Vagina (tissue), 2 donors: Measurements from ENCODE around the gene CD300LD. TPM values are rescaled to one million over a fixed set of nuclear protein-coding genes. Genes with fewer than 3 reads are reported as not detected.

Experiments
- DNase-seq, 2 donors: peaks; one replicate each; pipeline ENCODE4 v3.0.0-alpha.2; 2017; ENCODE audit errors: extremely low spot score in 2 of 2
- H3K27ac ChIP-seq: fragments of 200-600 bp; sonication (generic); one replicate; pipeline ENCODE4 v1.5.1; 2019
- H3K27me3 ChIP-seq: fragments of 200-600 bp; sonication (generic); one replicate; pipeline ENCODE4 v1.5.1; 2019
- H3K36me3 ChIP-seq, 2 donors: fragments of 200-600 bp; sonication (generic); one replicate each; pipeline ENCODE4 v1.5.1; 2017 to 2019
- H3K4me1 ChIP-seq: fragments of 200-600 bp; sonication (generic); one replicate; pipeline ENCODE4 v1.5.1; 2019
- H3K4me3 ChIP-seq, 2 donors: fragments of 200-600 bp; sonication (generic); 1 replicate in 1 of 2; 2 replicates in 1 of 2; pipeline ENCODE4 v1.5.1; 2016 to 2019
- H3K9me3 ChIP-seq: fragments of 200-600 bp; sonication (generic); one replicate; pipeline ENCODE4 v1.5.1; 2019
- CTCF ChIP-seq, 3 experiments: fragments of 450-650 bp in 2 of 3; fragments of 200-600 bp in 1 of 3; sonication (generic) in 1 of 3; IDR thresholded peaks; one replicate each; pipeline ENCODE4 v1.5.1; 2017 to 2019; ENCODE audit warnings: antibody characterized with exemption in 3 of 3, mild to moderate bottlenecking in 2 of 3, moderate library complexity in 2 of 3
- POLR2A ChIP-seq, 2 donors: fragments of 450-650 bp; IDR thresholded peaks; one replicate each; pipeline ENCODE4 v1.6.1; 2017; ENCODE audit warnings: antibody characterized with exemption in 2 of 2, mild to moderate bottlenecking in 2 of 2, moderate library complexity in 2 of 2
- POLR2AphosphoS5 ChIP-seq, 2 donors: sonication (generic); formaldehyde crosslinking; IDR thresholded peaks; one replicate each; pipeline ENCODE4 v1.9.0; 2017; ENCODE audit warnings: antibody characterized with exemption in 2 of 2, mild to moderate bottlenecking in 2 of 2, low read depth in 1 of 2; ENCODE audit not compliant: insufficient read depth in 1 of 2
- intact Hi-C: fragments of 100-400 bp; cut with DNase I; formaldehyde crosslinking; loops from one replicate; pipeline ENCODE4 v1.15.1; 2023
- total RNA-seq: library from RNA; depleted of rRNA; stranded (reverse); fragments of >200 nt; gene quantifications from one replicate; pipeline ENCODE4 v1.2.3, GENCODE V29; 2016

Gene CD300LD
- not detected for total RNA-seq

GRCh38 chr17:74592087-74592990 lies at the start of gene CD300LD:
Gene CD300LD, minus strand, starts transcription at chr17:74592283. Its CDS starts 81 bp downstream, at chr17:74592202.
- intact Hi-C loops, result no loop called here
- H3K9me3 ChIP-seq, result no peaks in the 10 kb centered on the region
- DNase-seq, result no peak
- TF ChIP-seq CTCF (IDR thresholded peaks at IDR 0.05) (no peak), POLR2AphosphoS5 (IDR thresholded peaks at IDR 0.05; ENCODE audit: insufficient read depth in 1 of 2, low read depth in 1 of 2) (no peak), POLR2A (IDR thresholded peaks at IDR 0.05) (no peak)
- no peak within 1 kb of the TSS for H3K27ac ChIP-seq
- H3K4me3 ChIP-seq, result no peak within 1 kb of the TSS
- H3K36me3 ChIP-seq, result no peaks in the 10 kb centered on the region
- no peaks in the 10 kb centered on the region for H3K27me3 ChIP-seq
- H3K4me1 ChIP-seq, result no peaks in the 10 kb centered on the region

GRCh38 chr17:74641224-74641957 lies 49.3 kb upstream of the CD300LD start:
- Histone ChIP-seq H3K4me3 (no peak overlapping the region), H3K36me3 (no peaks in the 10 kb centered on the region), H3K27ac (no peak overlapping the region), H3K27me3 (no peaks in the 10 kb centered on the region), H3K9me3 (no peaks in the 10 kb centered on the region), H3K4me1 (no peaks in the 10 kb centered on the region)
- no peak for TF ChIP-seq POLR2A (IDR thresholded peaks at IDR 0.05)
- no peak for TF ChIP-seq CTCF (IDR thresholded peaks at IDR 0.05)
- TF ChIP-seq POLR2AphosphoS5 (IDR thresholded peaks at IDR 0.05; ENCODE audit: insufficient read depth in 1 of 2, low read depth in 1 of 2), result no peak
- intact Hi-C loops, result loop anchor here (2.0 kb wide), 1 partner anchor 67 kb away; no protein-coding TSS in a partner anchor
- DNase-seq, result no peak

- no peak for DNase-seq
- no peaks in the 10 kb centered on the region for H3K9me3 ChIP-seq
- no peak overlapping the region for H3K27ac ChIP-seq
- no peaks in the 10 kb centered on the region for H3K36me3 ChIP-seq
- intact Hi-C loops, result loop anchor here (2.0 kb wide), 1 partner anchor 69 kb away; no protein-coding TSS in a partner anchor
- H3K27me3 ChIP-seq, result no peaks in the 10 kb centered on the region
- H3K4me1 ChIP-seq, result no peaks in the 10 kb centered on the region
- H3K4me3 ChIP-seq, result no peak overlapping the region
- no peak for TF ChIP-seq POLR2A (IDR thresholded peaks at IDR 0.05)
- no peak for TF ChIP-seq CTCF (IDR thresholded peaks at IDR 0.05)
- TF ChIP-seq POLR2AphosphoS5 (IDR thresholded peaks at IDR 0.05; ENCODE audit: insufficient read depth in 1 of 2, low read depth in 1 of 2), result no peak
Measured at GRCh38 chr17:74639704-74640151, 47.6 kb upstream of the CD300LD start.

- intact Hi-C loops, result no loop called here
- Histone ChIP-seq H3K4me1 (no peaks in the 10 kb centered on the region), H3K9me3 (no peaks in the 10 kb centered on the region), H3K27ac (no peak overlapping the region), H3K27me3 (no peaks in the 10 kb centered on the region), H3K4me3 (no peak overlapping the region), H3K36me3 (no peaks in the 10 kb centered on the region)
- DNase-seq, result no peak
- TF ChIP-seq POLR2A (IDR thresholded peaks at IDR 0.05) (no peak), CTCF (IDR thresholded peaks at IDR 0.05) (no peak), POLR2AphosphoS5 (IDR thresholded peaks at IDR 0.05; ENCODE audit: insufficient read depth in 1 of 2, low read depth in 1 of 2) (no peak)
Measured at GRCh38 chr17:74637926-74638325, 45.8 kb upstream of the CD300LD start.
